Measurements from ENCODE around the gene IGFL2. TPM values are rescaled to one million over a fixed set of nuclear protein-coding genes. Genes with fewer than 3 reads are reported as not detected.
"Not testable (repeated sequence)": the region's sequence is repeated elsewhere in the genome, so short reads cannot be mapped to it uniquely, and the experiment has no call there.

IGFL2 gene
- total RNA-seq, 1 donor from 2014 or later, result not detected

DNA sequence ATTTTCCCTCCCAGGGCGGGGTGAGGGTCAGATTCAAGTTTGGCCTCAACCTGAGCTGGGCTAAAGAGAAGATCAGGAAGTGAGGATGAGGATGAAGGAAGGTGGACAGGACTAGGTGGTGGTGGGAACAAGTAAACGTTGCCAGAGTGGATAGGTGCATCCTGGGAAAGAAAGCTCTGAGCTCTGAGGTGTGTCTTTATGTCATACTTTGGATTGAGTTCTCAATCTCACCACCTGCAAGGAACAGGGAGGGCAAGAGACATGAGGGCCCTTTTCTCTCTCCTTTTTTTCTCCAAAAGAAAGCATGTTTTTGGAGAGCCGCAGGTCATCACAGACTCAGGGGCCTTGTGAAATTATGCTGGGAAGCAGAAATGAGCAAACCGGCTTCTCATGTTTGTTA is 43.3 kb downstream of the IGFL2 start:
- no peaks in the 10 kb centered on the region for H3K9me3 Mint-ChIP-seq
- TF ChIP-seq, protein P1, sequence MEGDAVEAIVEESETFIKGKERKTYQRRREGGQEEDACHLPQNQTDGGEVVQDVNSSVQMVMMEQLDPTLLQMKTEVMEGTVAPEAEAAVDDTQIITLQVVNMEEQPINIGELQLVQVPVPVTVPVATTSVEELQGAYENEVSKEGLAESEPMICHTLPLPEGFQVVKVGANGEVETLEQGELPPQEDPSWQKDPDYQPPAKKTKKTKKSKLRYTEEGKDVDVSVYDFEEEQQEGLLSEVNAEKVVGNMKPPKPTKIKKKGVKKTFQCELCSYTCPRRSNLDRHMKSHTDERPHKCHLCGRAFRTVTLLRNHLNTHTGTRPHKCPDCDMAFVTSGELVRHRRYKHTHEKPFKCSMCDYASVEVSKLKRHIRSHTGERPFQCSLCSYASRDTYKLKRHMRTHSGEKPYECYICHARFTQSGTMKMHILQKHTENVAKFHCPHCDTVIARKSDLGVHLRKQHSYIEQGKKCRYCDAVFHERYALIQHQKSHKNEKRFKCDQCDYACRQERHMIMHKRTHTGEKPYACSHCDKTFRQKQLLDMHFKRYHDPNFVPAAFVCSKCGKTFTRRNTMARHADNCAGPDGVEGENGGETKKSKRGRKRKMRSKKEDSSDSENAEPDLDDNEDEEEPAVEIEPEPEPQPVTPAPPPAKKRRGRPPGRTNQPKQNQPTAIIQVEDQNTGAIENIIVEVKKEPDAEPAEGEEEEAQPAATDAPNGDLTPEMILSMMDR (conservative IDR thresholded peaks at IDR 0.05), result no peak
- peaks cover 4% of the 10 kb centered on the region for H3K4me1 Mint-ChIP-seq
- DNase-seq (ENCODE audit: low read depth, low spot score), result no peak
- H3K27me3 Mint-ChIP-seq (ENCODE audit: low read depth), result peaks cover 29% of the 10 kb centered on the region
- H3K27ac Mint-ChIP-seq (ENCODE audit: unreplicated experiment), result no peak overlapping the region
- no peaks in the 10 kb centered on the region for H3K36me3 Mint-ChIP-seq (ENCODE audit: low read depth)
- no peak overlapping the region for H3K4me3 Mint-ChIP-seq

DNA sequence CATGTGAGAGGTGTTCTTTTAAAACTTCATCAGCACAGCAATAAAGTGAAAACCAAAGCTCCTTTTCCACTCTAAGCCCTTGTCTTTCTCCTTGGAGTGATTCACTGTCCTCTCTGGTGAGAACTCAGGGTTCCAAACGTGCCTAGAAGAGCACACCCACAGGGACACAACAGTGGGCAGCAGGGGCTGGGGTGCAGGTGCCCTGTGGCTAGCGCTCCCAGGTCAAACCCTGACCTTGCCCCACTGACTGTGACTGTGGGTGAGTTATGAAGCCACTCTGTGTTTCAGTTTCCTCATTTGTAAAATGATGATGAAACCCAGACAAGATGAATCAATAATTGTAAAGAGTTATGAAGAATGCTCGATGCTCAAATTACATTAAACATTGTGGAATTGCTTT is 43.9 kb downstream of the IGFL2 start:
- TF ChIP-seq, protein P1 (conservative IDR thresholded peaks at IDR 0.05), result no peak
- peaks cover 30% of the 10 kb centered on the region for H3K27me3 Mint-ChIP-seq (ENCODE audit: low read depth)
- H3K27ac Mint-ChIP-seq (ENCODE audit: unreplicated experiment), result no peak overlapping the region
- H3K4me3 Mint-ChIP-seq, result no peak overlapping the region
- no peaks in the 10 kb centered on the region for H3K36me3 Mint-ChIP-seq (ENCODE audit: low read depth)
- no peaks in the 10 kb centered on the region for H3K9me3 Mint-ChIP-seq
- no peak for DNase-seq (ENCODE audit: low read depth, low spot score)
- peaks cover 4% of the 10 kb centered on the region for H3K4me1 Mint-ChIP-seq

DNA sequence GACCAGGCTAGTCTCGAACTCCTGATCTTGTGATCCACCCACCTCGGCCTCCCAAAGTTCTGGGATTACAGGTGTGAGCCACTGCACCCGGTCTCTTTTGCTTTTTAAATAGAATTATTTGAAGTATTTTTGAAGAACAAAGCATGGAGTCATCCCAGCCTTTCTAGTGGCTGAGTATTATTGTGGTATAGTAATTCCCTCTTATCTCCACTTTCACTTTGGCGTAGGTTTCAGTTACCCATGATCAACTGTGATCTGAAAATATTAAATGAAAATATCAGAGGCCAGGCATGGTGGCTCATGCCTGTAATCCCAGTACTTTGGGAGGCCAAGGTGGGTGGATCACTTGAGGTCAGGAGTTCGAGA is 44.6 kb downstream of the IGFL2 start:
- H3K4me1 Mint-ChIP-seq; H3K36me3 Mint-ChIP-seq (ENCODE audit: low read depth); H3K4me3 Mint-ChIP-seq; H3K27ac Mint-ChIP-seq (ENCODE audit: unreplicated experiment); DNase-seq (ENCODE audit: low read depth, low spot score); H3K9me3 Mint-ChIP-seq: not testable (repeated sequence)
- peaks cover 30% of the 10 kb centered on the region for H3K27me3 Mint-ChIP-seq (ENCODE audit: low read depth)

DNA sequence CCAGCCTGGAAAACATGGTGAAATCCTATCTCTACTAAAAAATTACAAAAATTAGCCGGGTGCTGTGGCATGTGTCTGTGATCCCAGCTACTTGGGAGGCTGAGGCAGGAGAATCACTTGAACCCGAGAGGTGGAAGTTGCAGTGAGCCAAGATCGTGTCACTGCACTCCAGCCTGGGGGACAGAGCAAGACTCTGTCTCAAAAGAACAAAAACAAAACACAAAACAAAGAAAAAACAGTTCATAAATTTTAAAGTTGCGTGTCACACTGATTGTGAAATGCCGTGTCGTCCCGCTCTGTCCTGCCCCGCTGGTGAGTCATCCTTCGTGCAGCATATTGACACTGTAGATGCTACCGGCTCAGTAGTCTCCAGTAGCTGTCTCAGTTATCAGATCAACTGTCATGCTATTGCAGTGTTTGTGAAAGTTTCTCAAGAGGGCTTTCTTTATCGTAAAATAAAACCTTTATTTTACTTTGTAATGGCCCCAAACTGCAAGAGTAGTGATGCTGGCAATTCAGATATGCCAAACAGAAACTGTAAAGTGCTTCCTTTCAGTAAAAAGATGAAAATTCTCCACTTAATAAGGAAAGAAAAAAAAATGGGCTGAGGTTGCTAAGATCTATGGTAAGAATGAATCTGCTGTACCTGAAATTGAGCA is 45.1 kb downstream of the IGFL2 start:
- TF ChIP-seq, protein P1 (conservative IDR thresholded peaks at IDR 0.05), result no peak
- H3K27me3 Mint-ChIP-seq (ENCODE audit: low read depth), result peaks cover 29% of the 10 kb centered on the region
- H3K4me3 Mint-ChIP-seq, result no peak overlapping the region
- H3K27ac Mint-ChIP-seq (ENCODE audit: unreplicated experiment), result no peak overlapping the region
- no peak for DNase-seq (ENCODE audit: low read depth, low spot score)
- no peaks in the 10 kb centered on the region for H3K36me3 Mint-ChIP-seq (ENCODE audit: low read depth)
- no peaks in the 10 kb centered on the region for H3K9me3 Mint-ChIP-seq
- H3K4me1 Mint-ChIP-seq, result peaks cover 4% of the 10 kb centered on the region

DNA sequence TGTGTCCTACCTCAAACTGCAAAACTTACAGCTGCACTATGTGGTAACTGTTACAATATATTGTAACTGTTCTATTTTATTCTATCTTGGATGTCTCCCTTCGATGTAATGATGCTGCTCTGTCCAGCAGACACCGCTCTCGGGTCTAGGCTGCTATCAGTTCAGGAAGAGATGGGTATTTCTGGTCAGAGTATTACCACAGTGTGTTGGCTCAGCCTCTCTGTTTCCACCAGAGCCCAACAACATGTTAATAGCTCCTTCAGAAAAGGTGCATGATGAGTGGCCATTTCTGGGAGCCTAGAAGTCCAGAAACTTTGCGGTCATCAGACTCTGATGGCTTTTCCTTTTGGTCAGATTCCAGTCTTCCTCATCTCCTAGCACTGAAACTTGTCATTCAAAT is 45.6 kb downstream of the IGFL2 start:
- no peak overlapping the region for H3K27ac Mint-ChIP-seq (ENCODE audit: unreplicated experiment)
- DNase-seq (ENCODE audit: low read depth, low spot score), result no peak
- H3K36me3 Mint-ChIP-seq (ENCODE audit: low read depth), result no peaks in the 10 kb centered on the region
- peaks cover 4% of the 10 kb centered on the region for H3K4me1 Mint-ChIP-seq
- TF ChIP-seq, protein P1 (conservative IDR thresholded peaks at IDR 0.05), result no peak
- H3K4me3 Mint-ChIP-seq, result no peak overlapping the region
- peaks cover 23% of the 10 kb centered on the region for H3K27me3 Mint-ChIP-seq (ENCODE audit: low read depth)
- no peaks in the 10 kb centered on the region for H3K9me3 Mint-ChIP-seq

DNA sequence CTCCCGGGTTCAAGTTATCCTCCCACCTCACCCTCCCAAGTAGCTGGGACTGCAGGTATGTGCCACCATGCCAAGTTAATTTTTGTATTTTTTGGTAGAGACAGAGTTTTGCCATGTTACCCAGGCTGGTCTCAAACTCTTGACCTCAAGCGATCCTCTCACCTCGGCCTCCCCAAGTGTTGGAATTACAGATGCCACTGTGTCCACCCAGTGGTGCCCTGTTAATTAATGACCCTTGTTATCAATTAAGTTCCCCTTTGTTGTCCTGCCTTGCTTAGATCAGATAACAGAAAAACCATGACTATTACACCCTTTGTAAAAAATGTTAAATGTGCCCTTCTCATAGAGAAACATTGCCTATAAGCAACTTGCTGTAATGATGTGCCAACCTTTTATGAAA is 47.1 kb downstream of the IGFL2 start:
- TF ChIP-seq, protein P1 (conservative IDR thresholded peaks at IDR 0.05), result no peak
- no peak overlapping the region for H3K27ac Mint-ChIP-seq (ENCODE audit: unreplicated experiment)
- H3K9me3 Mint-ChIP-seq, result no peaks in the 10 kb centered on the region
- H3K4me3 Mint-ChIP-seq, result no peak overlapping the region
- no peaks in the 10 kb centered on the region for H3K36me3 Mint-ChIP-seq (ENCODE audit: low read depth)
- H3K27me3 Mint-ChIP-seq (ENCODE audit: low read depth), result peaks cover 19% of the 10 kb centered on the region
- DNase-seq (ENCODE audit: low read depth, low spot score), result no peak
- H3K4me1 Mint-ChIP-seq, result no peaks in the 10 kb centered on the region

DNA sequence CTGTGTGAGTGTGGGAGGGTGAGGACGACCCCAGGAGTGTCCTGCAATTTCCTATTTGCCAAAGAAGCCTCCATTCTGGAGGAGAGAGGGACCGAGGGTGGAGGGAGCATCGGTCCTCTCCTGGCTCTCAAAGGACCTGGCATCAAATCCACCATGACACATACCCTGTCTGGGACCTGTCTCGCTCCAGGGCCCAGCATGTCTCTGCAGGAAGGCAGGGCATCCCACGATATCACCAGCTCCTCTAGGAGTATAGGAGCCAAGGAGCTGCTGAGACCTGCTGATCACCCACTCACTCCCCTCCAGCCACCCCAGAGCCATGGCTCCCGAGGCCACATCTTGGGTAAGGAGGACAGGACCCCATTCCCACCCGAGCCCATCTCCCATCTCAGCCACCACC is 47.9 kb downstream of the IGFL2 start:
- H3K9me3 Mint-ChIP-seq; H3K4me3 Mint-ChIP-seq; H3K4me1 Mint-ChIP-seq; H3K36me3 Mint-ChIP-seq (ENCODE audit: low read depth); H3K27ac Mint-ChIP-seq (ENCODE audit: unreplicated experiment); DNase-seq (ENCODE audit: low read depth, low spot score): not testable (repeated sequence)
- peaks cover 14% of the 10 kb centered on the region for H3K27me3 Mint-ChIP-seq (ENCODE audit: low read depth)
